Naive B cell (primary cell): Measurements from ENCODE around the gene CRYL1. TPM values are rescaled to one million over a fixed set of nuclear protein-coding genes. Genes with fewer than 3 reads are reported as not detected.

Experiments
- ATAC-seq, 2 donors: fragments of 150-1000 bp; cut with Tn5 transposase; 2 replicates each; pipeline ENCODE4 v1.10.0; 2021; ENCODE audit warnings: low read depth in 2 of 2, mild to moderate bottlenecking in 2 of 2, moderate library complexity in 2 of 2
- DNase-seq: peaks from one replicate; pipeline ENCODE4 v3.0.0; 2022
- H3K27ac Mint-ChIP-seq, 6 donors: one replicate each; pipeline ENCODE4 v1.8.0; 2020 to 2022; ENCODE audit warnings: mild to moderate bottlenecking in 6 of 6, mixed read lengths in 6 of 6, moderate library complexity in 5 of 6, inconsistent platforms in 2 of 6
- H3K27me3 Mint-ChIP-seq, 3 donors: one replicate each; pipeline ENCODE4 v1.8.0; 2021 to 2022; ENCODE audit warnings: mixed read lengths in 3 of 3, mild to moderate bottlenecking in 1 of 3
- H3K36me3 Mint-ChIP-seq, 2 donors: one replicate each; pipeline ENCODE4 v1.8.0; 2020 to 2022; ENCODE audit warnings: mixed read lengths in 2 of 2, inconsistent platforms in 1 of 2, mild to moderate bottlenecking in 1 of 2
- H3K4me1 Mint-ChIP-seq, 3 donors: one replicate each; pipeline ENCODE4 v1.8.0; 2020 to 2022; ENCODE audit warnings: mixed read lengths in 3 of 3, inconsistent platforms in 1 of 3, mild to moderate bottlenecking in 1 of 3, moderate library complexity in 1 of 3
- H3K4me3 Mint-ChIP-seq, 8 donors: one replicate each; pipeline ENCODE4 v1.8.0; 2020 to 2022; ENCODE audit warnings: mild to moderate bottlenecking in 8 of 8, mixed read lengths in 8 of 8, moderate library complexity in 8 of 8, inconsistent platforms in 2 of 8
- H3K9me3 Mint-ChIP-seq, 7 donors: one replicate each; pipeline ENCODE4 v1.8.0; 2020 to 2022; ENCODE audit warnings: mixed read lengths in 7 of 7, mild to moderate bottlenecking in 5 of 7, inconsistent platforms in 2 of 7, moderate library complexity in 1 of 7
- polyA plus RNA-seq, 6 donors: library from polyadenylated mRNA; unstranded; fragments of 300-500 nt; fragmentation: Illumina TruSeq; gene quantifications; one replicate each; pipeline ENCODE4 v1.2.3, GENCODE V29; 2021; ENCODE audit warnings: low read depth in 6 of 6

The CRYL1 gene
- polyA plus RNA-seq, 6 donors from 2014 or later = 18.4 to 35.4 (median 25.8) TPM

- Mint-ChIP-seq H3K27ac (peak overlapping the region; percentile 37 to 94 (median 84)), H3K27me3 (no peaks in the 10 kb centered on the region), H3K9me3 (peaks cover 0 to 4% (median 0%) of the 10 kb centered on the region in 7 donors), H3K4me1 (peaks cover 15 to 56% (median 35%) of the 10 kb centered on the region in 3 donors), H3K36me3 (no peaks in the 10 kb centered on the region), H3K4me3 (peak overlapping the region in 1 of 8 donors; percentile 34)
- ATAC-seq (no peak), DNase-seq (no peak)
Measured at GRCh38 chr13:20473888-20474287, 51.8 kb downstream of the CRYL1 start.

DNA sequence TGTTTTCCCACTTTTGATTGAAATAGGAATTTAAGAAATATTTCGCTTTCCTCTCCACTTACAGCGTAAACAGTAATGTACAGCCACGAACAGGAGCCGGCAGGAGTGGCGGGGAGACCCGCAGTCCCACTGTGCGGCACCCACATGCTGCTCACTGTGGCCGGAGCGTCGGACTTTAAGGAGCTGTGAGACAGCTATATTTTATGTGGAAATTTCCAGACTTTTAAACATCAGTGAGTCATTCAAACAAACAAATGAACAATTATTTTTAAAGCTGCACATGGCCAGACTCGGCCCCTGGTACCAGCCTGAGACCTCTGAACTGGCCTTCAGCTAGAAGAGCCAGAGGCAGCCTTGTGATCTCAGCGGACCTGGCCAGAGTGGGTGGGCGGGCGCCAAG lies 52.5 kb downstream of the CRYL1 start:
- H3K27me3 Mint-ChIP-seq = no peaks in the 10 kb centered on the region
- H3K27ac Mint-ChIP-seq = peak overlapping the region; percentile 29 to 85 (median 74)
- ATAC-seq = no peak
- peaks cover 0 to 4% (median 0%) of the 10 kb centered on the region in 7 donors for H3K9me3 Mint-ChIP-seq
- peaks cover 15 to 56% (median 35%) of the 10 kb centered on the region in 3 donors for H3K4me1 Mint-ChIP-seq
- H3K4me3 Mint-ChIP-seq = no peak overlapping the region
- no peak for DNase-seq
- H3K36me3 Mint-ChIP-seq = no peaks in the 10 kb centered on the region

GRCh38 chr13:20472531-20472930 lies 53.1 kb downstream of the CRYL1 start:
- H3K4me3 Mint-ChIP-seq = peak overlapping the region in 1 of 8 donors; percentile 45
- DNase-seq = no peak
- H3K27me3 Mint-ChIP-seq = no peaks in the 10 kb centered on the region
- H3K9me3 Mint-ChIP-seq = peaks cover 0 to 4% (median 0%) of the 10 kb centered on the region in 7 donors
- H3K36me3 Mint-ChIP-seq = no peaks in the 10 kb centered on the region
- no peak for ATAC-seq
- peak overlapping the region; percentile 81 to 93 (median 86) for H3K27ac Mint-ChIP-seq
- H3K4me1 Mint-ChIP-seq = peaks cover 15 to 56% (median 35%) of the 10 kb centered on the region in 3 donors

DNA sequence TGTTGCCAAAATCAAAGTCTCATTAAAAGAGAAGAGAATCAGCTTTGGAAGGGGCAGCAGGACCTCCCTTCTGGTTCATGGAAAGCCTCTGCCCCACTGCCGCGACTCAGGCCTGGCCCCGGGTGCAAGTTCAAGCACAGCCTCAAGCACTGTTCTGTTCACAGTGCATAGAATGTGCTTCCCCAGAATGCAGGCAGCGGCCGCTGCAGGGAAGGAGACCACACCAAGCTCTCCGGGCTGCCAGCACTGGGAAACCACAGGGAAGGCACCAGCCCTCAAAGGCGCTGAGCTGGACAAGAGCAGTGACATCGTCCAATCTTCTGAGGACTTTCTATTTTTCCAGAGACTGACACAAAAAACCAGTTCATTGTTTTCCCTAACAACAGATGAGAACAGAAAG lies 55.5 kb downstream of the CRYL1 start:
- H3K27me3 Mint-ChIP-seq = no peaks in the 10 kb centered on the region
- DNase-seq (no peak), ATAC-seq (no peak)
- H3K36me3 Mint-ChIP-seq = no peaks in the 10 kb centered on the region
- H3K27ac Mint-ChIP-seq = peak overlapping the region in 2 of 6 donors; percentile 52 to 67
- H3K4me1 Mint-ChIP-seq = peaks cover 4 to 35% (median 13%) of the 10 kb centered on the region in 3 donors
- no peaks in the 10 kb centered on the region for H3K9me3 Mint-ChIP-seq
- no peak overlapping the region for H3K4me3 Mint-ChIP-seq

GRCh38 chr13:20466371-20466770 lies 59.3 kb downstream of the CRYL1 start:
- no peak for DNase-seq
- Mint-ChIP-seq H3K9me3 (no peaks in the 10 kb centered on the region), H3K36me3 (no peaks in the 10 kb centered on the region), H3K27me3 (no peaks in the 10 kb centered on the region), H3K4me3 (no peak overlapping the region), H3K27ac (peak overlapping the region in 1 of 6 donors; percentile 73), H3K4me1 (peaks cover 0 to 1% (median 0%) of the 10 kb centered on the region in 3 donors)
- ATAC-seq = no peak

DNA sequence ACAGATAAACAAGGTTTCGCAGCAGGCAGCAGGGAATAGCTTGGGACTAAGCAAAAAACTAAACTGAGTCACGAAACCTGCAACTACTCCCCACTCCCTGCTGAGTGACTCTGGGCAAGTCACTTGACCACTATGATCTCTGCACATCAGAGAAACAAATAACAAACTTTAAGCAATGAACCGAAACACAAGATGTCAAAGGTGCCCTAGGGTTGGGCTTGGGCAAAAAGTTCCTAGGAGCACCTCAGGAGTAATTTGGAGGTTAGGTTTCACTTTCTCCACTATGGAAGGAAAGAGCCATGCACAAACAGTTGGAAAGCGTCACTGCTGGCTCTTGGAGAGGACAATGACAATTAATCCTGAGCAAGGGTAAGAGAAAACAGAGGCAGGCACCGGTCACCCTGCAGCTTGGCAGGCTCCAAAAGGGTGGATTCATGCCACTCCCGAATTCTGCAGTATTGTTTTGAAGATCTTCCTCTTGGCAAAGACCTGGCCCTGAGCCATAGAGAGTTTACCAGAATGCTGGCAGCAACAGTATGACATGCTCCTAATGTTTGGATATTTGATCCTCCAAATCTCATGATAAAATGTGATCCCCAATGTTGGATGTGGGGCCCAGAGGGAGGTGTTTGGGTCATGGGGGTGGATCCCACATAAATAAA lies 60.3 kb downstream of the CRYL1 start:
- Mint-ChIP-seq H3K4me3 (no peak overlapping the region), H3K27ac (peak overlapping the region in 1 of 6 donors; percentile 56), H3K4me1 (peaks cover 0 to 8% (median 0%) of the 10 kb centered on the region in 3 donors), H3K36me3 (no peaks in the 10 kb centered on the region), H3K27me3 (no peaks in the 10 kb centered on the region), H3K9me3 (no peaks in the 10 kb centered on the region)
- ATAC-seq (no peak), DNase-seq (no peak)

- Mint-ChIP-seq H3K4me3 (no peak overlapping the region), H3K27me3 (no peaks in the 10 kb centered on the region), H3K27ac (no peak overlapping the region), H3K36me3 (no peaks in the 10 kb centered on the region), H3K4me1 (peaks cover 0 to 8% (median 0%) of the 10 kb centered on the region in 3 donors), H3K9me3 (no peaks in the 10 kb centered on the region)
- ATAC-seq (no peak), DNase-seq (no peak)
Measured at GRCh38 chr13:20462921-20463320, 62.7 kb downstream of the CRYL1 start.

GRCh38 chr13:20462533-20462915 lies 63.1 kb downstream of the CRYL1 start:
- Mint-ChIP-seq H3K9me3 (peaks cover 0 to 2% (median 0%) of the 10 kb centered on the region in 7 donors), H3K27me3 (no peaks in the 10 kb centered on the region), H3K27ac (no peak overlapping the region), H3K4me3 (no peak overlapping the region), H3K36me3 (no peaks in the 10 kb centered on the region), H3K4me1 (peaks cover 0 to 8% (median 0%) of the 10 kb centered on the region in 3 donors)
- ATAC-seq (no peak), DNase-seq (no peak)

DNA sequence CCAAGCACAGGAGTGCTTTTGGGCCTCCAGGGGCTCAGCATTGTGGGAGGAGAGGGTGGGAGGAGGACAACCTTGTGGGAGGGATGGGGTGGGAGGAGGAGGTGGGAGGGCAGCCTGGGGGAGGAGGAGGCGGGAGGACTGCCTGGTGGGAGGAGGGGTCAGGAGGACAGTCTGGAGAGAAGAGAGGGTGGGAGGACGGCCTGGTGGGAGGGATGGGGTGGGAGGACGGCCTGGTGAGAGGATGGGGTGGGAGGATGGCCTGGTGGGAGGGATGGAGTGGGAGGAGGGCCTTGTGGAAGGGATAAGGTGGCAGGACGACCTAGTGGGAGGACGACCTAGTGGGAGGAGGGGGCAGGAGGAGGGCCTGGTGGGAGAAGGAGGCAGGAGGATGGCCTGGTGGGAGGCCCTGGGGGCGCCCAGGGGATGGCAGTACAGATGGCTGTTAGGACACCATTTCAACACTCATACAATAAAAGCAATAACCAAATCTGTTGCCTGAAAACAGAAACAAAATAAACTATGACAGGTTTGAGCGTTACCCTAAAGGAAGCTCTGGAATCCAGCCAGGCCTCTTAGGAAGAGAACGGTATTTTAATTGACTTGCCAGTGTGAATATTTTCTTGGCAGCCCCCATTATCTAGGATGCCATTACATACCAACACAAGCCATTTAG lies 63.7 kb downstream of the CRYL1 start:
- Mint-ChIP-seq H3K9me3 (peaks cover 0 to 2% (median 0%) of the 10 kb centered on the region in 7 donors), H3K27me3 (no peaks in the 10 kb centered on the region), H3K36me3 (no peaks in the 10 kb centered on the region), H3K4me1 (peaks cover 2 to 13% (median 2%) of the 10 kb centered on the region in 3 donors), H3K4me3 (no peak overlapping the region), H3K27ac (peak overlapping the region in 2 of 6 donors; percentile 51 to 72)
- ATAC-seq (no peak), DNase-seq (no peak)

GRCh38 chr13:20461481-20461859 lies 64.2 kb downstream of the CRYL1 start:
- H3K27ac Mint-ChIP-seq = peak overlapping the region in 1 of 6 donors; percentile 4

DNA sequence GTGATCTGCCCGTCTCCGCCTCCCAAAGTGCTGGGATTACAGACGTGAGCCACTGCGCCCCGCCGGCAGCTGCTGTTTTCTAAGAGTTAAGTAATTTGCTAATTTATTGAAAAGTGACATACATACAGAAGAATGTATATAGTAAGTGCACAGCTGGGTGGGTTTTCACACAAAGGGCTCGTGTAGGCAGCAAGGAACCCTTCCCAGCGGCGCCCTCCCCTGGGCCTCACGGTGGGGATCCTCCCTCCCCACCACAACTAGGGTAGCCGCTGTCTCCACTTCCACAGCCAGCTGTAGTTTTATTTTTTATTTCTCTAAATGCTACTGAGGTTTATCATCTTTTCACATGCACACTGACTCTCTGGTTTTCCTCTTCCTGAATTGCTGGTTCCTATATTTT lies 64.9 kb downstream of the CRYL1 start:
- Mint-ChIP-seq H3K4me3 (peak overlapping the region in 1 of 8 donors; percentile 42), H3K36me3 (no peaks in the 10 kb centered on the region), H3K27ac (no peak overlapping the region), H3K4me1 (peaks cover 5 to 18% (median 8%) of the 10 kb centered on the region in 3 donors), H3K27me3 (no peaks in the 10 kb centered on the region), H3K9me3 (peaks cover 0 to 2% (median 0%) of the 10 kb centered on the region in 7 donors)
- no peak for ATAC-seq
- DNase-seq = no peak

More at GRCh38 chr13:20461481-20461859, 64.2 kb downstream of the CRYL1 start:
- Mint-ChIP-seq H3K27me3 (no peaks in the 10 kb centered on the region), H3K4me3 (no peak overlapping the region), H3K9me3 (peaks cover 0 to 2% (median 0%) of the 10 kb centered on the region in 7 donors), H3K36me3 (no peaks in the 10 kb centered on the region), H3K4me1 (peaks cover 3 to 18% (median 8%) of the 10 kb centered on the region in 3 donors)
- DNase-seq = no peak
- ATAC-seq = no peak

- peaks cover 5 to 18% (median 8%) of the 10 kb centered on the region in 3 donors for H3K4me1 Mint-ChIP-seq
- ATAC-seq = no peak
- H3K27me3 Mint-ChIP-seq = no peaks in the 10 kb centered on the region
- peaks cover 0 to 5% (median 0%) of the 10 kb centered on the region in 7 donors for H3K9me3 Mint-ChIP-seq
- H3K36me3 Mint-ChIP-seq = no peaks in the 10 kb centered on the region
- H3K27ac Mint-ChIP-seq = peak overlapping the region in 1 of 6 donors; percentile 7
- no peak overlapping the region for H3K4me3 Mint-ChIP-seq
- DNase-seq = no peak
Measured at GRCh38 chr13:20457670-20458069, 68.0 kb downstream of the CRYL1 start.

DNA sequence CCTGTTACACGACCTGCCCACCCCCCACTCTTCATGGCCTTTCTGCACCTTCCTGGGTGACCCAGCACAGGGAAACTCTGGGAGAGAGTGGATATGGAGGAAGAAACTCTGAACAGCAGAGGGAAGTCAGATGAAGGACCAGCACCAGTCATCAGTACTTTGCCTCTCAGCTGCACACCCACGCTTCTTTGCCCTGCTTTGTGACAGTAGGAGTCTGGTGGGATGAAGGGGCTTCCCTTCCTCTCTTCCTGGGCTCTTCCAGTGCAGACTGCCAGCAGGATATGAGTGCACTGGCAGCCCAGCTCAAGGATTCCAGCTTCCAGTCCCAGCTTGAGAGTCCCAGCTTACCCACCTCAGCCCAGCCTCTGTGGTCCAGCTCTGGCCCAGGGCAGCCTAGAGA lies 68.9 kb downstream of the CRYL1 start:
- Mint-ChIP-seq H3K27me3 (no peaks in the 10 kb centered on the region), H3K9me3 (peaks cover 0 to 5% (median 2%) of the 10 kb centered on the region in 7 donors), H3K27ac (peak overlapping the region in 1 of 6 donors; percentile 73), H3K4me1 (peaks cover 5 to 20% (median 11%) of the 10 kb centered on the region in 3 donors), H3K36me3 (no peaks in the 10 kb centered on the region), H3K4me3 (no peak overlapping the region)
- ATAC-seq = no peak
- DNase-seq = no peak

DNA sequence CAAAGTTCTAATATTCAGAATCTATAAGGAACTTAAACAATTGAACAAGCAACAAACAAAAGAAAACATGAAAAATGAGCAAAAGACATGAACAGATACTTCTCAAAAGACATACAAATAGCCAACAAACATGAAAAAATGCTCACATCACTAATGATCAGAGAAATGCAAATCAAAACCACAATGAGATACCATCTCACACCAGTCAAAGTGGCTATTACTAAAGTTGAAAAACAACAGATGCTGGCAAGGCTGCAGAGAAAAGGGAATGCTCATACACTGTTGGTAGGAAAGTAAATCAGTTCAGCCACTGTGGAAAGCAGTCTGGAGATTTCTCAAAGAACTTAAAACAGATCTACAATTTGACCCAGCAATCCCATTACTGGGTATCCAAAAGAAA lies 74.3 kb downstream of the CRYL1 start:
- Mint-ChIP-seq H3K27me3 (no peaks in the 10 kb centered on the region), H3K9me3 (peaks cover 10 to 38% (median 30%) of the 10 kb centered on the region in 7 donors), H3K4me1 (peaks cover 3 to 9% (median 7%) of the 10 kb centered on the region in 3 donors), H3K4me3 (no peak overlapping the region), H3K27ac (no peak overlapping the region), H3K36me3 (peaks cover 26 to 29% of the 10 kb centered on the region in 2 donors)
- ATAC-seq = no peak
- DNase-seq = no peak
